ENCODE measurements around the gene BMPR1B.

GRCh38 chr4:94762326-94762725, 4.6 kb downstream of the BMPR1B start:
- TF ChIP-seq SP1 (IDR thresholded peaks at IDR 0.05) (no peak), CTCF (IDR thresholded peaks at IDR 0.05; ENCODE audit: low read depth, low read length, missing input control) (no peak), YY1 (IDR thresholded peaks at IDR 0.05) (no peak), ATF3 (IDR thresholded peaks at IDR 0.05) (no peak), JUND (IDR thresholded peaks at IDR 0.05) (no peak), TAF1 (conservative IDR thresholded peaks at IDR 0.05) (no peak), RAD21 (IDR thresholded peaks at IDR 0.05) (no peak), ZBTB33 (IDR thresholded peaks at IDR 0.05) (no peak), EGR1 (IDR thresholded peaks at IDR 0.05; ENCODE audit: low read depth in 2 of 2) (no peak), MAX (IDR thresholded peaks at IDR 0.05) (no peak), GABPA (IDR thresholded peaks at IDR 0.05 in 1 of 2, conservative IDR thresholded peaks at IDR 0.05 in 1 of 2) (no peak), REST (IDR thresholded peaks at IDR 0.05) (no peak), HNF4A (conservative IDR thresholded peaks at IDR 0.05) (no peak)

All from liver (tissue), 3 donors.